WTC11 (cell line): ENCODE results near the gene ZNF584. TPM values are rescaled to one million over a fixed set of nuclear protein-coding genes. Genes with fewer than 3 reads are reported as not detected.

Experiments used
- ATAC-seq: fragments of 200-7000 bp; cut with Tn5 transposase; 2 replicates; pipeline ENCODE4 v1.10.0; 2021; ENCODE audit warnings: mild to moderate bottlenecking, moderate library complexity
- CTCF ChIA-PET: fragments of 300-600 bp; sonication (Branson Sonifier 250); formaldehyde crosslinking; loops from one replicate; lab custom pipeline; 2021; ENCODE audit warnings: antibody characterized with exemption; lab: Charles Lee
- POLR2A ChIA-PET: fragments of 350-600 bp; sonication (Branson Sonifier 250); formaldehyde crosslinking; loops from one replicate; lab custom pipeline; 2021; ENCODE audit warnings: antibody characterized with exemption; lab: Charles Lee
- DNase-seq: peaks from one replicate; pipeline ENCODE4 v3.0.0; 2021; ENCODE audit warnings: low spot score
- H3K27ac Mint-ChIP-seq: 2 replicates; pipeline ENCODE4 v1.8.0; 2021; ENCODE audit warnings: mixed read lengths
- H3K27me3 Mint-ChIP-seq: 2 replicates; pipeline ENCODE4 v1.8.0; 2021; ENCODE audit warnings: low read depth, mild to moderate bottlenecking, moderate library complexity, mixed read lengths
- H3K36me3 Mint-ChIP-seq: 2 replicates; pipeline ENCODE4 v1.8.0; 2021; ENCODE audit warnings: mixed read lengths
- H3K4me1 Mint-ChIP-seq: 2 replicates; pipeline ENCODE4 v1.8.0; 2022; ENCODE audit warnings: mixed read lengths
- H3K4me3 Mint-ChIP-seq: 2 replicates; pipeline ENCODE4 v1.8.0; 2021; ENCODE audit warnings: mild to moderate bottlenecking, moderate library complexity, mixed read lengths
- H3K9me3 Mint-ChIP-seq: 2 replicates; pipeline ENCODE4 v1.8.0; 2021; ENCODE audit warnings: mixed read lengths
- CREB1 ChIP-seq: sonication (generic); formaldehyde crosslinking; IDR thresholded peaks from 2 replicates; pipeline ENCODE4 v1.8.0; 2023; ENCODE audit warnings: mild to moderate bottlenecking, missing genetic modification reagents
- EMX1 ChIP-seq: fragments of 250-450 bp; sonication (Bioruptor Pico); IDR thresholded peaks from 2 replicates; pipeline ENCODE4 v1.8.0; 2021; ENCODE audit warnings: mild to moderate bottlenecking
- MXD4 ChIP-seq: fragments of 250-450 bp; sonication (Bioruptor Pico); IDR thresholded peaks from 2 replicates; pipeline ENCODE4 v1.8.0; 2021; ENCODE audit warnings: mild to moderate bottlenecking, moderate library complexity, borderline replicate concordance
- NFATC4 ChIP-seq: fragments of 250-450 bp; sonication (Bioruptor Pico); IDR thresholded peaks from 2 replicates; pipeline ENCODE4 v1.9.0; 2021; ENCODE audit warnings: mild to moderate bottlenecking
- NR3C1 ChIP-seq: sonication (generic); formaldehyde crosslinking; conservative IDR thresholded peaks from 2 replicates; pipeline ENCODE4 v1.8.1; 2023; ENCODE audit warnings: low read depth, mild to moderate bottlenecking, missing genetic modification reagents
- RELA ChIP-seq: sonication (generic); formaldehyde crosslinking; IDR thresholded peaks from 2 replicates; pipeline ENCODE4 v1.8.1; 2022; ENCODE audit warnings: missing genetic modification reagents, mild to moderate bottlenecking, borderline replicate concordance
- SMAD4 ChIP-seq: sonication (generic); formaldehyde crosslinking; IDR thresholded peaks from 2 replicates; pipeline ENCODE4 v1.8.0; 2022; ENCODE audit warnings: mild to moderate bottlenecking, missing genetic modification reagents
- ZBTB21 ChIP-seq: sonication (generic); formaldehyde crosslinking; IDR thresholded peaks from 2 replicates; pipeline ENCODE4 v1.8.1; 2023; ENCODE audit warnings: mild to moderate bottlenecking, missing genetic modification reagents, borderline replicate concordance
- ZNF121 ChIP-seq: sonication (generic); formaldehyde crosslinking; IDR thresholded peaks from 2 replicates; pipeline ENCODE4 v1.8.0; 2023; ENCODE audit warnings: missing genetic modification reagents
- ZNF232 ChIP-seq: sonication (generic); formaldehyde crosslinking; IDR thresholded peaks from 2 replicates; pipeline ENCODE4 v1.8.0; 2022; ENCODE audit warnings: mild to moderate bottlenecking, missing genetic modification reagents
- ZNF416 ChIP-seq: fragments of 250-450 bp; sonication (Bioruptor Pico); IDR thresholded peaks from 2 replicates; pipeline ENCODE4 v1.9.0; 2021; ENCODE audit warnings: mild to moderate bottlenecking, inconsistent platforms
- ZNF671 ChIP-seq: fragments of 250-450 bp; sonication (Bioruptor Pico); IDR thresholded peaks from 2 replicates; pipeline ENCODE4 v1.8.0; 2021; ENCODE audit warnings: mild to moderate bottlenecking
- total RNA-seq: library from RNA; stranded (reverse); gene quantifications from 3 replicates; pipeline ENCODE4 v1.2.3, GENCODE V29; 2021
- TF ChIP-seq, protein P1 (sequence below): sonication (generic); formaldehyde crosslinking; IDR thresholded peaks from 2 replicates; pipeline ENCODE4 v1.8.1; 2023; ENCODE audit warnings: mild to moderate bottlenecking, missing genetic modification reagents, moderate library complexity
- TF ChIP-seq, protein P2 (sequence below): sonication (generic); formaldehyde crosslinking; IDR thresholded peaks from 2 replicates; pipeline ENCODE4 v1.8.1; 2023; ENCODE audit warnings: mild to moderate bottlenecking, missing genetic modification reagents, moderate library complexity
- TF ChIP-seq, protein P3 (sequence below): sonication (generic); formaldehyde crosslinking; IDR thresholded peaks from 2 replicates; pipeline ENCODE4 v1.8.1; 2022; ENCODE audit warnings: mild to moderate bottlenecking, missing genetic modification reagents, moderate library complexity, borderline replicate concordance
- TF ChIP-seq, protein P4 (sequence below): sonication (generic); formaldehyde crosslinking; IDR thresholded peaks from 2 replicates; pipeline ENCODE4 v1.8.0; 2023; ENCODE audit warnings: missing genetic modification reagents
- TF ChIP-seq, protein P5 (sequence below): sonication (generic); formaldehyde crosslinking; IDR thresholded peaks from 2 replicates; pipeline ENCODE4 v1.8.1; 2022; ENCODE audit warnings: low read depth, missing genetic modification reagents, borderline replicate concordance
- TF ChIP-seq, protein P6 (sequence below): sonication (generic); formaldehyde crosslinking; IDR thresholded peaks from 2 replicates; pipeline ENCODE4 v1.8.1; 2022; ENCODE audit warnings: low read depth, mild to moderate bottlenecking, moderate library complexity, missing genetic modification reagents, borderline replicate concordance
- TF ChIP-seq, protein P7 (sequence below): sonication (generic); formaldehyde crosslinking; IDR thresholded peaks from 2 replicates; pipeline ENCODE4 v1.8.1; 2023; ENCODE audit warnings: mild to moderate bottlenecking, missing genetic modification reagents, borderline replicate concordance
- TF ChIP-seq, protein P8 (sequence below): sonication (generic); formaldehyde crosslinking; IDR thresholded peaks from 2 replicates; pipeline ENCODE4 v1.8.0; 2022; ENCODE audit warnings: mild to moderate bottlenecking, missing genetic modification reagents
- TF ChIP-seq, protein P9 (sequence below): fragments of 250-450 bp; sonication (Bioruptor Pico); IDR thresholded peaks from 2 replicates; pipeline ENCODE4 v1.9.0; 2021; ENCODE audit warnings: moderate library complexity, mild to moderate bottlenecking, inconsistent platforms, borderline replicate concordance
- TF ChIP-seq, protein P10 (sequence below): fragments of 250-450 bp; sonication (Bioruptor Pico); IDR thresholded peaks from 2 replicates; pipeline ENCODE4 v1.8.0; 2021; ENCODE audit warnings: mild to moderate bottlenecking

The ZNF584 gene
- total RNA-seq, 1 experiment from 2014 or later = 6.8 TPM

DNA sequence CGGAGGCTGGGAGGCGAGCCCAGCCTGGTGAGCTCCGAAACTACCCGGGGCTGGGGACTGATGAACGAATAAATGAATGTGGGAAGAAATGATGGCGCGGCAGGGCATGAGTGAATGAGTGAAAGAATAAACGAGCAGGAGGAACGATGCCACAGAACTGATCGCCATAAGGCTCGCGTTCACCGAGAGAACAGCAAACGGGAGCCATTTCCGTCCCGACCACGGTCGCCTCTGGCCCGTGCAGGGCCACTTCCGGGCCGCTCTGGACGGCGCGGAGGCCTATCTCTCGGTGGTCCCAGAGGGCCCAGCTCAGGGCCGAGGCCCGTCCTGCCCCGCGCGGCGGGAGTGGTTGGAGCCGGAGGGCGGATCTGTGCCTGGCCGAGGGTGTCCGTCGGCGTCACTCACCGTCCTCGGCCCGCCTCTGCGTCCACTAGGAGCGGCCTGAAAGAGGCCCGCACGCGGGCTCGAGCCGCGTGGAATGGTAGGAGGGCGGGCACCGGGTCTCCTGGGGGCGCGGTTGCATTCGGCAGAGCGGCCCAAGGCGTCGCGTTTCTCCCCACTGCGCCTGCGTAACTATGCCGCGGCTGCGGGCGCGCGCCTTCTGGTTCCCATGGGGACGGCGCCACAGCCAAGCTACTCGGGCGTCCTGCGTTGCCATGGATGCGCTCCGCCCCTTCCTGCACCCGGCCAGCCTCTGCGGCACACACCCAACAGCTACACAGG is 46.0 kb upstream of the ZNF584 start, which contains the start of gene ZNF497:
Gene ZNF497, minus strand, starts transcription at position 480 of the 723 bp plus-strand sequence. CDS start 5,116 bp downstream, outside the sequence.
- Mint-ChIP-seq H3K36me3 (no peaks in the 10 kb centered on the region), H3K27me3 (no peaks in the 10 kb centered on the region), H3K4me3 (peak within 1 kb of the TSS; percentile 94), H3K27ac (peak within 1 kb of the TSS; percentile 96), H3K4me1 (peaks cover 6% of the 10 kb centered on the region; the same call in 1 of the 2 replicates), H3K9me3 (no peaks in the 10 kb centered on the region)
- ATAC-seq (peak; percentile 93), DNase-seq (peak; percentile 98)
- ChIA-PET CTCF (interaction anchor here (0.5 to 3.0 kb wide), 14 partner anchors 9 to 158 kb away, joined by 3 to 22 read pairs (median 4); partner anchors contain the start of genes ZBTB45, ZNF324B and ZSCAN22), POLR2A (interaction anchor here (0.5 to 2.9 kb wide), 12 partner anchors 11 to 97 kb away, joined by 3 to 25 read pairs (median 4); partner anchors contain the start of genes RNF225, RPS5, ZNF324B and ZSCAN22)
- 0 out of 2 replicates have a peak, but pooled peaks have one; percentile 52 for TF ChIP-seq ZBTB21
- TF ChIP-seq, protein P1, sequence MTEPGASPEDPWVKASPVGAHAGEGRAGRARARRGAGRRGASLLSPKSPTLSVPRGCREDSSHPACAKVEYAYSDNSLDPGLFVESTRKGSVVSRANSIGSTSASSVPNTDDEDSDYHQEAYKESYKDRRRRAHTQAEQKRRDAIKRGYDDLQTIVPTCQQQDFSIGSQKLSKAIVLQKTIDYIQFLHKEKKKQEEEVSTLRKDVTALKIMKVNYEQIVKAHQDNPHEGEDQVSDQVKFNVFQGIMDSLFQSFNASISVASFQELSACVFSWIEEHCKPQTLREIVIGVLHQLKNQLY = no peak
- 0 out of 2 replicates have a peak, but pooled peaks have one; percentile 13 for TF ChIP-seq ZNF121
- TF ChIP-seq, protein P2, sequence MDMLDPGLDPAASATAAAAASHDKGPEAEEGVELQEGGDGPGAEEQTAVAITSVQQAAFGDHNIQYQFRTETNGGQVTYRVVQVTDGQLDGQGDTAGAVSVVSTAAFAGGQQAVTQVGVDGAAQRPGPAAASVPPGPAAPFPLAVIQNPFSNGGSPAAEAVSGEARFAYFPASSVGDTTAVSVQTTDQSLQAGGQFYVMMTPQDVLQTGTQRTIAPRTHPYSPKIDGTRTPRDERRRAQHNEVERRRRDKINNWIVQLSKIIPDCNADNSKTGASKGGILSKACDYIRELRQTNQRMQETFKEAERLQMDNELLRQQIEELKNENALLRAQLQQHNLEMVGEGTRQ (CRISPR knock-in tag) = no peak
- TF ChIP-seq ZNF232 = no peak
- no peak for TF ChIP-seq NR3C1 (CRISPR knock-in tag)
- no peak for TF ChIP-seq ZNF416 (CRISPR knock-in tag)
- TF ChIP-seq EMX1 (CRISPR knock-in tag) = no peak
- TF ChIP-seq CREB1 (CRISPR knock-in tag) = no peak
- TF ChIP-seq, protein P3, sequence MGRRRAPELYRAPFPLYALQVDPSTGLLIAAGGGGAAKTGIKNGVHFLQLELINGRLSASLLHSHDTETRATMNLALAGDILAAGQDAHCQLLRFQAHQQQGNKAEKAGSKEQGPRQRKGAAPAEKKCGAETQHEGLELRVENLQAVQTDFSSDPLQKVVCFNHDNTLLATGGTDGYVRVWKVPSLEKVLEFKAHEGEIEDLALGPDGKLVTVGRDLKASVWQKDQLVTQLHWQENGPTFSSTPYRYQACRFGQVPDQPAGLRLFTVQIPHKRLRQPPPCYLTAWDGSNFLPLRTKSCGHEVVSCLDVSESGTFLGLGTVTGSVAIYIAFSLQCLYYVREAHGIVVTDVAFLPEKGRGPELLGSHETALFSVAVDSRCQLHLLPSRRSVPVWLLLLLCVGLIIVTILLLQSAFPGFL (CRISPR knock-in tag) = no peak
- no peak for TF ChIP-seq NFATC4 (CRISPR knock-in tag)
- no peak for TF ChIP-seq ZNF671
- TF ChIP-seq, protein P4, sequence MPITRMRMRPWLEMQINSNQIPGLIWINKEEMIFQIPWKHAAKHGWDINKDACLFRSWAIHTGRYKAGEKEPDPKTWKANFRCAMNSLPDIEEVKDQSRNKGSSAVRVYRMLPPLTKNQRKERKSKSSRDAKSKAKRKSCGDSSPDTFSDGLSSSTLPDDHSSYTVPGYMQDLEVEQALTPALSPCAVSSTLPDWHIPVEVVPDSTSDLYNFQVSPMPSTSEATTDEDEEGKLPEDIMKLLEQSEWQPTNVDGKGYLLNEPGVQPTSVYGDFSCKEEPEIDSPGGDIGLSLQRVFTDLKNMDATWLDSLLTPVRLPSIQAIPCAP (CRISPR knock-in tag) = peak; percentile 51; the same call in 1 of the 2 replicates
- no peak for TF ChIP-seq RELA (CRISPR knock-in tag)
- no peak for TF ChIP-seq MXD4 (CRISPR knock-in tag)
- TF ChIP-seq SMAD4 (CRISPR knock-in tag) = no peak
- TF ChIP-seq, protein P5, sequence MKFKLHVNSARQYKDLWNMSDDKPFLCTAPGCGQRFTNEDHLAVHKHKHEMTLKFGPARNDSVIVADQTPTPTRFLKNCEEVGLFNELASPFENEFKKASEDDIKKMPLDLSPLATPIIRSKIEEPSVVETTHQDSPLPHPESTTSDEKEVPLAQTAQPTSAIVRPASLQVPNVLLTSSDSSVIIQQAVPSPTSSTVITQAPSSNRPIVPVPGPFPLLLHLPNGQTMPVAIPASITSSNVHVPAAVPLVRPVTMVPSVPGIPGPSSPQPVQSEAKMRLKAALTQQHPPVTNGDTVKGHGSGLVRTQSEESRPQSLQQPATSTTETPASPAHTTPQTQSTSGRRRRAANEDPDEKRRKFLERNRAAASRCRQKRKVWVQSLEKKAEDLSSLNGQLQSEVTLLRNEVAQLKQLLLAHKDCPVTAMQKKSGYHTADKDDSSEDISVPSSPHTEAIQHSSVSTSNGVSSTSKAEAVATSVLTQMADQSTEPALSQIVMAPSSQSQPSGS (CRISPR knock-in tag) = no peak
- TF ChIP-seq, protein P6, sequence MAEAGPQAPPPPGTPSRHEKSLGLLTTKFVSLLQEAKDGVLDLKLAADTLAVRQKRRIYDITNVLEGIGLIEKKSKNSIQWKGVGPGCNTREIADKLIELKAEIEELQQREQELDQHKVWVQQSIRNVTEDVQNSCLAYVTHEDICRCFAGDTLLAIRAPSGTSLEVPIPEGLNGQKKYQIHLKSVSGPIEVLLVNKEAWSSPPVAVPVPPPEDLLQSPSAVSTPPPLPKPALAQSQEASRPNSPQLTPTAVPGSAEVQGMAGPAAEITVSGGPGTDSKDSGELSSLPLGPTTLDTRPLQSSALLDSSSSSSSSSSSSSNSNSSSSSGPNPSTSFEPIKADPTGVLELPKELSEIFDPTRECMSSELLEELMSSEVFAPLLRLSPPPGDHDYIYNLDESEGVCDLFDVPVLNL (CRISPR knock-in tag) = no peak
- TF ChIP-seq, protein P7, sequence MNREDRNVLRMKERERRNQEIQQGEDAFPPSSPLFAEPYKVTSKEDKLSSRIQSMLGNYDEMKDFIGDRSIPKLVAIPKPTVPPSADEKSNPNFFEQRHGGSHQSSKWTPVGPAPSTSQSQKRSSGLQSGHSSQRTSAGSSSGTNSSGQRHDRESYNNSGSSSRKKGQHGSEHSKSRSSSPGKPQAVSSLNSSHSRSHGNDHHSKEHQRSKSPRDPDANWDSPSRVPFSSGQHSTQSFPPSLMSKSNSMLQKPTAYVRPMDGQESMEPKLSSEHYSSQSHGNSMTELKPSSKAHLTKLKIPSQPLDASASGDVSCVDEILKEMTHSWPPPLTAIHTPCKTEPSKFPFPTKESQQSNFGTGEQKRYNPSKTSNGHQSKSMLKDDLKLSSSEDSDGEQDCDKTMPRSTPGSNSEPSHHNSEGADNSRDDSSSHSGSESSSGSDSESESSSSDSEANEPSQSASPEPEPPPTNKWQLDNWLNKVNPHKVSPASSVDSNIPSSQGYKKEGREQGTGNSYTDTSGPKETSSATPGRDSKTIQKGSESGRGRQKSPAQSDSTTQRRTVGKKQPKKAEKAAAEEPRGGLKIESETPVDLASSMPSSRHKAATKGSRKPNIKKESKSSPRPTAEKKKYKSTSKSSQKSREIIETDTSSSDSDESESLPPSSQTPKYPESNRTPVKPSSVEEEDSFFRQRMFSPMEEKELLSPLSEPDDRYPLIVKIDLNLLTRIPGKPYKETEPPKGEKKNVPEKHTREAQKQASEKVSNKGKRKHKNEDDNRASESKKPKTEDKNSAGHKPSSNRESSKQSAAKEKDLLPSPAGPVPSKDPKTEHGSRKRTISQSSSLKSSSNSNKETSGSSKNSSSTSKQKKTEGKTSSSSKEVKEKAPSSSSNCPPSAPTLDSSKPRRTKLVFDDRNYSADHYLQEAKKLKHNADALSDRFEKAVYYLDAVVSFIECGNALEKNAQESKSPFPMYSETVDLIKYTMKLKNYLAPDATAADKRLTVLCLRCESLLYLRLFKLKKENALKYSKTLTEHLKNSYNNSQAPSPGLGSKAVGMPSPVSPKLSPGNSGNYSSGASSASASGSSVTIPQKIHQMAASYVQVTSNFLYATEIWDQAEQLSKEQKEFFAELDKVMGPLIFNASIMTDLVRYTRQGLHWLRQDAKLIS (CRISPR knock-in tag) = no peak
- TF ChIP-seq, protein P8, sequence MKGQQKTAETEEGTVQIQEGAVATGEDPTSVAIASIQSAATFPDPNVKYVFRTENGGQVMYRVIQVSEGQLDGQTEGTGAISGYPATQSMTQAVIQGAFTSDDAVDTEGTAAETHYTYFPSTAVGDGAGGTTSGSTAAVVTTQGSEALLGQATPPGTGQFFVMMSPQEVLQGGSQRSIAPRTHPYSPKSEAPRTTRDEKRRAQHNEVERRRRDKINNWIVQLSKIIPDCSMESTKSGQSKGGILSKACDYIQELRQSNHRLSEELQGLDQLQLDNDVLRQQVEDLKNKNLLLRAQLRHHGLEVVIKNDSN (CRISPR knock-in tag) = no peak
- TF ChIP-seq, protein P9, sequence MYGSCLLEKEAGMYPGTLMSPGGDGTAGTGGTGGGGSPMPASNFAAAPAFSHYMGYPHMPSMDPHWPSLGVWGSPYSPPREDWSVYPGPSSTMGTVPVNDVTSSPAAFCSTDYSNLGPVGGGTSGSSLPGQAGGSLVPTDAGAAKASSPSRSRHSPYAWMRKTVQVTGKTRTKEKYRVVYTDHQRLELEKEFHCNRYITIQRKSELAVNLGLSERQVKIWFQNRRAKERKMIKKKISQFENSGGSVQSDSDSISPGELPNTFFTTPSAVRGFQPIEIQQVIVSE (CRISPR knock-in tag) = no peak
- TF ChIP-seq, protein P10, sequence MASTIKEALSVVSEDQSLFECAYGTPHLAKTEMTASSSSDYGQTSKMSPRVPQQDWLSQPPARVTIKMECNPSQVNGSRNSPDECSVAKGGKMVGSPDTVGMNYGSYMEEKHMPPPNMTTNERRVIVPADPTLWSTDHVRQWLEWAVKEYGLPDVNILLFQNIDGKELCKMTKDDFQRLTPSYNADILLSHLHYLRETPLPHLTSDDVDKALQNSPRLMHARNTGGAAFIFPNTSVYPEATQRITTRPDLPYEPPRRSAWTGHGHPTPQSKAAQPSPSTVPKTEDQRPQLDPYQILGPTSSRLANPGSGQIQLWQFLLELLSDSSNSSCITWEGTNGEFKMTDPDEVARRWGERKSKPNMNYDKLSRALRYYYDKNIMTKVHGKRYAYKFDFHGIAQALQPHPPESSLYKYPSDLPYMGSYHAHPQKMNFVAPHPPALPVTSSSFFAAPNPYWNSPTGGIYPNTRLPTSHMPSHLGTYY (CRISPR knock-in tag) = no peak
